WI38 (cell line): Measurements from ENCODE around the gene STK25.
"Not testable (repeated sequence)": the region's sequence is repeated elsewhere in the genome, so short reads cannot be mapped to it uniquely, and the experiment has no call there.

Source experiments
- H3K4me3 ChIP-seq: 2 replicates; pipeline ENCODE4 v1.5.1; 2011; ENCODE audit warnings: low read depth, mild to moderate bottlenecking, control low read depth, low read length
- TF ChIP-seq, protein P1 (sequence below): IDR thresholded peaks from 2 replicates; pipeline ENCODE4 v1.5.1; 2012; ENCODE audit warnings: low read depth, mild to moderate bottlenecking, control low read depth, low read length

Gene STK25

DNA sequence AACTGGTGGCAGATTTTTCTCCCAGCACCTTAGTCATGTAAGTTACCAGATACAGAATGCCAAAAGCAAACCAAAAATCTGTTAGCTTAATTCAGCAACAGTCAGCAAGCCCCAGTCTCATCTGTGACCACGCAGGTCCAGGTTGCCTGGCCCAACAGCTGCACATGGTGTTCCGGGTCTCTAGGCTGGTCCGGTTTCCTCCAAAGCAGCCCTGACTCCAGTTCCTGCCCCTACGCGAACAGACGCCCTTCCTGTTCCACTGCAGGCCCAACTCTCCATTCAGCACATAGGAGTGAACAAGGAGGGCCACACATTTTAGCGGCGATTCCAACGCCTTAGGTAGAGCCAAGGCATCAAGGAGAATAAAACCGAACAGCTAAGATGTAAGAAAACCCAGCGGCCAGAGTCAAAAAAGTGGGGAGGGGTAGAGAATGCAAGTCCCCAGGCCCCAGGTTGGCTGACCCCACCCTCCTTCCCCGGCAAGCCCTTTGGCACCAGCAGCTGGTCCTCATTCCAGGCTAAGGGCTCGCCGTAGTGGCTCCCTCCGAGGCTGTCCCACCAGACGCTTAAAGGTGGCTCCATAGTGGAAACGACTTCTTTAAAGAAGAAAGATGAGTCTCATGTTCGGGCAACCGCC, 1.5 kb downstream of the STK25 start:
- TF ChIP-seq, protein P1, sequence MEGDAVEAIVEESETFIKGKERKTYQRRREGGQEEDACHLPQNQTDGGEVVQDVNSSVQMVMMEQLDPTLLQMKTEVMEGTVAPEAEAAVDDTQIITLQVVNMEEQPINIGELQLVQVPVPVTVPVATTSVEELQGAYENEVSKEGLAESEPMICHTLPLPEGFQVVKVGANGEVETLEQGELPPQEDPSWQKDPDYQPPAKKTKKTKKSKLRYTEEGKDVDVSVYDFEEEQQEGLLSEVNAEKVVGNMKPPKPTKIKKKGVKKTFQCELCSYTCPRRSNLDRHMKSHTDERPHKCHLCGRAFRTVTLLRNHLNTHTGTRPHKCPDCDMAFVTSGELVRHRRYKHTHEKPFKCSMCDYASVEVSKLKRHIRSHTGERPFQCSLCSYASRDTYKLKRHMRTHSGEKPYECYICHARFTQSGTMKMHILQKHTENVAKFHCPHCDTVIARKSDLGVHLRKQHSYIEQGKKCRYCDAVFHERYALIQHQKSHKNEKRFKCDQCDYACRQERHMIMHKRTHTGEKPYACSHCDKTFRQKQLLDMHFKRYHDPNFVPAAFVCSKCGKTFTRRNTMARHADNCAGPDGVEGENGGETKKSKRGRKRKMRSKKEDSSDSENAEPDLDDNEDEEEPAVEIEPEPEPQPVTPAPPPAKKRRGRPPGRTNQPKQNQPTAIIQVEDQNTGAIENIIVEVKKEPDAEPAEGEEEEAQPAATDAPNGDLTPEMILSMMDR = no peak
- peak overlapping the region; percentile 80 for H3K4me3 ChIP-seq

DNA sequence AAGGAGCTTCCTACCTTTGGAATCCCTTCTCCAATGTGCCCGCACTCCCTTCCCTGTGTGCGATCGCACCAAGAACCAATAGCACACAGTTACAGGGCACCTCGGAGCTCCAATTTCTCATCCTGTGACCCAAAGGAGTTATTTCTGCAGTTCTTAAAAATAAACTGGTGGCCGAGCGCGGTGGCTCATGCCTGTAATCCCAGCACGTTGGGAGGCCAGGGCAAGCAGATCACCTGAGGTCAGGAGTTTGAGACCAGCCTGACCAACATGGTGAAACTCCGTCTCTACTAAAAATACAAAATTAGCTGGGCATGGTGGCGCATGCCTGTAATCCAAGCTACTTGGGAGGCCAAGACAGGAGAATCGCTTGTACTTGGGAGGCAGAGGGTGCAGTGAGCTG, 2.1 kb downstream of the STK25 start:
- H3K4me3 ChIP-seq = not testable (repeated sequence)

DNA sequence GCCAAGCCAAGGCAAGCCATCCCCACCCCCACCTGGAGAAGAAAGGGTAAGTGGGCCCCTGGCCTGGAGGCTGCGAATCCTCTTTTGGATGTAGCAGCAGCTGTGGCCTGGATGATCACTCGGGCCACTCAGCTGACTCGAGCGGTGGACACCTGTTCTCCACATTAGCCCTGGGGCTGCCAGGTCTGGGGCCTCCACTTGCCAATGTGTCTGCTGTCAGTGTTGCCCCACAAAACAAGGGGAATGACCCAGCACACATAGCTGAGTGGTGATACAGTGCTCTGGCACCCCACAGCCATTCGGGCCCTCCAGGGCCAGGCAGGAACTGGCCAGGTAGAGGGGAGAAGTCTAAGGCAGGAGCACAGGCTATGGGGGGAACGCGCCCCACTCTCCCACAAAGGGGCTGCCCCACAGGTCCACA, 2.6 kb downstream of the STK25 start:
- no peak overlapping the region for H3K4me3 ChIP-seq
- TF ChIP-seq, protein P1 = no peak

DNA sequence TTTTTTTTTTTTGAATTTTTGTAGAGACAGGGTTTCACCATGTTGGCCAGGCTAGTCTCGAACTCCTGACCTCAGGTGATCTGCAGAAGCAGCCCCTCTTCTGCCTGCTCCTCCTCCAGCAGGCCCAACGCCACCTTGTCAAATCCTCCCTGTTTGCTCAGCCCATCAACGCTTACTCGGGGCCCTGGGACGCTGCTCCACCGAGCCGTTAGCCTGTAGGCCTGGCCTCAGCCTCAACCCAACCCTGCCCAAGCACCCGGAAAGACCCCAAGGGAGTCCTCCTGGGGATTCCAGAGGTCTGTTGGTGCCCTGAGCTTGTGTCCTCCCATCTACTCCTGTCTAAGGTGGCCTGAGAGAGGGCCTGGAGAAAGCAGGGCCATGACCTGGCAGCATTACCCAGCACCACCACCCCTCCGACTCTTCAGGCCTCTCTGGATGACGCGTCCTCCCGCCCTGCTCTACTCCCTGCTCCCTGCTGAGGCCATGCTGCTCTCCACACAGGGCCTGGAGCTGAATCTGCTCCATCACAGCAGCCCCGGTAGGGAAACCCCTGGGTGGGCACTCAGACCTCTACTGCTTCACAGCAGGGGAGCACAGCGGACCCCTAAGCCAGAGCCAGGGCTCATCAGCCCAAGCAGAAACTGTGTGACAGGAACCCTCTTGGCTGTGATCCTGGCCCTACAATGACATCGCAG, 3.2 kb downstream of the STK25 start:
- TF ChIP-seq, protein P1 = no peak
- H3K4me3 ChIP-seq = no peak overlapping the region

DNA sequence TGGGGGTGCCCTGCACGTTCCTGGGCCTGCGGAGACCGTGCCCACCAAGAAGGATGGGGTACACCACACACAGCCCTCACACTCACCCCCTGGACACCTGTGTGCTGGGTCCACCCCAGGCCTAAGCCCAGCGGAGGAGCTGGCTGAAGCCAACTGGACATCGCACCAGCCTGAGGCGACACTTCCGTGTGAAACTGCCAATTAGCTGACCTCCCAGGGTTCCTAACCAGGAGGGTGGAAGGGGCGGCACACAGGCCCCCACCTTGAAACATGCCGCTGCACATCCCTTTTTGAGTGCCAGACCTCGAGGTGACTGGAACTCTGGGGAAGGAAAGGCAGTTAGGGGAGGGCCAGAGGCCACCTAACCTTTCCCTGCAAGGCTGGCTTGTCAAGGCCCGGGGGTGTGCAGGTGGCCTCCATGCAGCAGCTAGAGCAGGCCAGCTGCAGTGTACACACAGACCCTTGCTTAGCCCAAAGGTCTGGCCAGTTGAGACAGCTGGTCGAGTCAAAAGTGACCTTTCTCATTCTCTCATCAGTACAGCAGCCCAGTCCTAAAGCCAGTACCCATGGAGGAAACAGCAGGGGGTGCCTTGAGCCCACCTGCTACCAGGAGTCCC, 4.5 kb downstream of the STK25 start:
- TF ChIP-seq, protein P1 = no peak
- no peak overlapping the region for H3K4me3 ChIP-seq

DNA sequence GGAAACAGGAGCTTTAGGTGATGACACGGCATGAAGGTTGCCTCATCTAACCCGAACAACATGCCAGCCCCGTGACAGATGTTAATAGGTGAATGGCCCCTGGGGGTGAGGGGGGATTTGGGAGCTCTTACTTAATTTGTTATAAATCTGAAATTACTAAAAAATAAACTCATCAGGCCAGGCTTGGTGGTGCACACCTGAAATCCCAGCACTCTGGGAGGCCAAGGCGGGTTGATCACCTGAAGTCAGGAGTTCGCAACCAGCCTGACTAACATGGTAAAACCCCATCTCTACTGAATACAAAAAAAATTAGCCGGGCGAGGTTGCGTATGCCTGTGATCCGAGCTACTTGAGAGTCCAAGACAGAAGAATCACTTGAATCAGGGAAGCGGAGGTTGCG, 6.1 kb downstream of the STK25 start:
- TF ChIP-seq, protein P1 = no peak
- no peak overlapping the region for H3K4me3 ChIP-seq

DNA sequence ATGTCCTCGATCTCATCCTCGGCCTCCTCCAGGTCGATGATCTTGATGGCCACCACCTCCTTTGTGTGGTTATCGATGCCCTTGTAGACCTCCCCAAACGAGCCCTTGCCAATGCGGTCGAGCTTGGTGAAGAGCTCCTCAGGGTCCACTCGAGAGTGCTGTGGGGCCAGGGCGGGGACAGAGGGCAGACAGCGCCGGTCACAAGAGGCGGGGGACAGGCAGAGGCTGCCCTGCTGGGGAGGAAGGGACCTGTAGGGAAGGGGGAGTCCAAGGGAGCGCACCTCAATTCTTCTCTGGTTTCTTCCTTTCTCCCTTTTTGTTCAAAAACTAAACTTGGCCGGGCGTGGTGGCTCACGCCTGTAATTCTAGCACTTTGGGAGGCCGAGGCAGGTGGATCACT, 6.8 kb downstream of the STK25 start:
- H3K4me3 ChIP-seq = no peak overlapping the region
- TF ChIP-seq, protein P1 = no peak
